ENCODE results near the gene CHCHD4. TPM values are rescaled to one million over a fixed set of nuclear protein-coding genes. Genes with fewer than 3 reads are reported as not detected.
A peak's percentile ranks its signal among the peaks of the same experiment; 100 is the strongest.

CHCHD4 gene
- polyA plus RNA-seq, 1 donor (not counting 4 experiments of a cell fraction or from before 2014, with no cell fraction given), result 22.1 TPM

- Histone ChIP-seq H3K36me3 (ENCODE audit: control insufficient read depth in 2 of 2, extremely low read depth in 1 of 2, insufficient read depth in 2 of 2, low read length in 2 of 2) (peaks cover 41 to 69% of the 10 kb centered on the region in 2 experiments), H3K27me3 (ENCODE audit: control insufficient read depth, extremely low read depth, insufficient read depth, low read length) (no peaks in the 10 kb centered on the region), H4K20me1 (ENCODE audit: control insufficient read depth, extremely low read depth, insufficient read depth, low read length) (no peaks in the 10 kb centered on the region), H3K79me2 (ENCODE audit: control insufficient read depth, insufficient read depth, low read length) (peaks cover 3% of the 10 kb centered on the region), H3K4me1 (ENCODE audit: control insufficient read depth, extremely low read depth, insufficient read depth, low read length) (peaks cover 49% of the 10 kb centered on the region), H3K27ac (ENCODE audit: control insufficient read depth, insufficient read depth, low read length) (no peak overlapping the region), H2AFZ (ENCODE audit: control insufficient read depth, low read length) (no peak overlapping the region), H3K4me3 (ENCODE audit: control insufficient read depth in 2 of 3, extremely low read depth in 1 of 3, insufficient read depth in 2 of 3, low read depth in 1 of 3, low read length in 3 of 3) (no peak overlapping the region), H3K9me3 (ENCODE audit: control insufficient read depth, low read depth, low read length) (no peaks in the 10 kb centered on the region), H3K4me2 (ENCODE audit: control insufficient read depth, extremely low read depth, insufficient read depth, low read depth, low read length) (no peak overlapping the region), H3K9me1 (ENCODE audit: control insufficient read depth, extremely low read depth, insufficient read depth, low read length) (no peaks in the 10 kb centered on the region), H3K9ac (ENCODE audit: control insufficient read depth, extremely low read depth, insufficient read depth, low read length) (no peak overlapping the region)
- DNase-seq (ENCODE audit: low read depth, low spot score), result no peak
- TF ChIP-seq EZH2 (IDR thresholded peaks at IDR 0.05; ENCODE audit: low read length) (no peak), CTCF (optimal IDR thresholded peaks at IDR 0.05 in 1 of 3, IDR thresholded peaks at IDR 0.05 in 1 of 3, conservative IDR thresholded peaks at IDR 0.05 in 1 of 3; ENCODE audit: extremely low read depth in 1 of 3, insufficient read depth in 2 of 3, low read length in 3 of 3) (no peak)
- dilution Hi-C loops (cut with MboI; ENCODE audit: extremely low pct_ligation_motif_present, low sequenced_read_pairs), result no loop called here
- FAIRE-seq, result no peak
Observed at GRCh38 chr3:14138109-14138877, 13.6 kb upstream of the CHCHD4 start.

GRCh38 chr3:14137445-14137844 is 12.8 kb upstream of the CHCHD4 start:
- Histone ChIP-seq H3K9me1 (ENCODE audit: control insufficient read depth, extremely low read depth, insufficient read depth, low read length) (no peaks in the 10 kb centered on the region), H4K20me1 (ENCODE audit: control insufficient read depth, extremely low read depth, insufficient read depth, low read length) (no peaks in the 10 kb centered on the region), H3K79me2 (ENCODE audit: control insufficient read depth, insufficient read depth, low read length) (peaks cover 3% of the 10 kb centered on the region), H3K27ac (ENCODE audit: control insufficient read depth, insufficient read depth, low read length) (peak overlapping the region; percentile 47), H3K9ac (ENCODE audit: control insufficient read depth, extremely low read depth, insufficient read depth, low read length) (no peak overlapping the region), H2AFZ (ENCODE audit: control insufficient read depth, low read length) (no peak overlapping the region), H3K4me1 (ENCODE audit: control insufficient read depth, extremely low read depth, insufficient read depth, low read length) (peaks cover 49% of the 10 kb centered on the region), H3K27me3 (ENCODE audit: control insufficient read depth, extremely low read depth, insufficient read depth, low read length) (no peaks in the 10 kb centered on the region), H3K4me3 (ENCODE audit: control insufficient read depth in 2 of 3, extremely low read depth in 1 of 3, insufficient read depth in 2 of 3, low read depth in 1 of 3, low read length in 3 of 3) (no peak overlapping the region), H3K9me3 (ENCODE audit: control insufficient read depth, low read depth, low read length) (no peaks in the 10 kb centered on the region), H3K4me2 (ENCODE audit: control insufficient read depth, extremely low read depth, insufficient read depth, low read depth, low read length) (no peak overlapping the region), H3K36me3 (ENCODE audit: control insufficient read depth in 2 of 2, extremely low read depth in 1 of 2, insufficient read depth in 2 of 2, low read length in 2 of 2) (peaks cover 45 to 75% of the 10 kb centered on the region in 2 experiments)
- no peak for FAIRE-seq
- dilution Hi-C loops (cut with MboI; ENCODE audit: extremely low pct_ligation_motif_present, low sequenced_read_pairs), result no loop called here
- no peak for TF ChIP-seq CTCF (optimal IDR thresholded peaks at IDR 0.05 in 1 of 3, IDR thresholded peaks at IDR 0.05 in 1 of 3, conservative IDR thresholded peaks at IDR 0.05 in 1 of 3; ENCODE audit: extremely low read depth in 1 of 3, insufficient read depth in 2 of 3, low read length in 3 of 3)
- no peak for TF ChIP-seq EZH2 (IDR thresholded peaks at IDR 0.05; ENCODE audit: low read length)
- DNase-seq (ENCODE audit: low read depth, low spot score), result no peak

Data from keratinocyte (primary cell).